HepG2 (cell line): ENCODE data around the gene CYBC1. TPM values are rescaled to one million over a fixed set of nuclear protein-coding genes. Genes with fewer than 3 reads are reported as not detected.

ENCODE experiments used
- BRD4 ChIP-seq: sonication (generic); formaldehyde crosslinking; IDR thresholded peaks from 2 replicates; pipeline ENCODE4 v1.4.0; 2020; ENCODE audit warnings: missing genetic modification reagents
- CCDC6 ChIP-seq: sonication (generic); formaldehyde crosslinking; IDR thresholded peaks from 2 replicates; pipeline ENCODE4 v1.8.1; 2022; ENCODE audit warnings: mild to moderate bottlenecking, missing genetic modification reagents, moderate library complexity
- FOXO4 ChIP-seq: sonication (generic); formaldehyde crosslinking; conservative IDR thresholded peaks from 2 replicates; pipeline ENCODE4 v1.8.1; 2023; ENCODE audit warnings: missing genetic modification reagents
- FUBP1 ChIP-seq: sonication (generic); formaldehyde crosslinking; IDR thresholded peaks from 2 replicates; pipeline ENCODE4 v1.5.1; 2020; ENCODE audit warnings: missing genetic modification reagents, mild to moderate bottlenecking, borderline replicate concordance
- HNRNPL ChIP-seq: fragments of 200-400 bp; formaldehyde crosslinking; IDR thresholded peaks from 2 replicates; pipeline ENCODE4 v1.6.1; 2017; ENCODE audit warnings: mild to moderate bottlenecking, low read depth, low read length
- ISL2 ChIP-seq: sonication (generic); formaldehyde crosslinking; IDR thresholded peaks from 2 replicates; pipeline ENCODE4 v1.5.0; 2020; ENCODE audit warnings: missing genetic modification reagents
- POGZ ChIP-seq: sonication (generic); formaldehyde crosslinking; IDR thresholded peaks from 2 replicates; pipeline ENCODE4 v1.4.0; 2020; ENCODE audit warnings: mild to moderate bottlenecking, missing genetic modification reagents
- POLR2G ChIP-seq: fragments of 200-400 bp; formaldehyde crosslinking; IDR thresholded peaks from 2 replicates; pipeline ENCODE4 v1.6.1; 2018; ENCODE audit warnings: mild to moderate bottlenecking, low read depth, low read length, moderate library complexity
- RBM39 ChIP-seq: fragments of 200-400 bp; formaldehyde crosslinking; IDR thresholded peaks from one replicate; pipeline ENCODE4 v1.6.1; 2018; ENCODE audit warnings: antibody characterized with exemption, mild to moderate bottlenecking, low read depth, low read length; ENCODE audit not compliant: poor library complexity, severe bottlenecking
- TFAP4 ChIP-seq: sonication (generic); IDR thresholded peaks from 2 replicates; pipeline ENCODE4 v1.6.1; 2016; ENCODE audit warnings: low read depth, borderline replicate concordance
- TIGD3 ChIP-seq: sonication (generic); formaldehyde crosslinking; IDR thresholded peaks from 2 replicates; pipeline ENCODE4 v1.5.1; 2020; ENCODE audit warnings: mild to moderate bottlenecking, missing genetic modification reagents, borderline replicate concordance
- ZBTB33 ChIP-seq: sonication (generic); formaldehyde crosslinking; IDR thresholded peaks from 2 replicates; pipeline ENCODE4 v1.4.0; 2020; ENCODE audit warnings: missing genetic modification reagents
- ZBTB7B ChIP-seq: sonication (generic); formaldehyde crosslinking; IDR thresholded peaks from 2 replicates; pipeline ENCODE4 v1.4.0; 2020; ENCODE audit warnings: missing genetic modification reagents
- ZFP90 ChIP-seq: sonication (generic); formaldehyde crosslinking; IDR thresholded peaks from 2 replicates; pipeline ENCODE4 v1.8.0; 2022; ENCODE audit warnings: missing genetic modification reagents, mild to moderate bottlenecking, inconsistent platforms, borderline replicate concordance
- ZNF260 ChIP-seq: sonication (generic); formaldehyde crosslinking; IDR thresholded peaks from 2 replicates; pipeline ENCODE4 v1.4.0; 2020; ENCODE audit warnings: missing genetic modification reagents, low read depth, mild to moderate bottlenecking, borderline replicate concordance
- ZNF3 ChIP-seq: IDR thresholded peaks from 2 replicates; pipeline ENCODE4 v1.7.0; 2017; ENCODE audit warnings: inconsistent platforms
- ZNF337 ChIP-seq: sonication (generic); formaldehyde crosslinking; IDR thresholded peaks from 2 replicates; pipeline ENCODE4 v1.5.1; 2020; ENCODE audit warnings: missing genetic modification reagents, low read depth, mild to moderate bottlenecking, borderline replicate concordance
- ZNF552 ChIP-seq: sonication (generic); formaldehyde crosslinking; IDR thresholded peaks from 2 replicates; pipeline ENCODE4 v1.9.0; 2022; ENCODE audit warnings: missing genetic modification reagents, mild to moderate bottlenecking, borderline replicate concordance
- ZNF589 ChIP-seq: sonication (generic); formaldehyde crosslinking; conservative IDR thresholded peaks from 2 replicates; pipeline ENCODE4 v1.8.0; 2022; ENCODE audit warnings: mild to moderate bottlenecking, moderate library complexity, missing genetic modification reagents
- ZNF605 ChIP-seq: sonication (generic); formaldehyde crosslinking; IDR thresholded peaks from 2 replicates; pipeline ENCODE4 v1.8.0; 2022; ENCODE audit warnings: mild to moderate bottlenecking, missing genetic modification reagents
- ZNF841 ChIP-seq: sonication (generic); formaldehyde crosslinking; IDR thresholded peaks from 2 replicates; pipeline ENCODE4 v1.8.1; 2023; ENCODE audit warnings: missing genetic modification reagents, borderline replicate concordance
- polyA plus RNA-seq, 8 experiments: library from polyadenylated mRNA; depleted of rRNA in 3 of 8; stranded (reverse) in 7 of 8; unstranded in 1 of 8; fragments of >200 nt; fragmentation: Illumina TruSeq in 4 of 8; extraction: Trizol in 4 of 8; gene quantifications; 2 replicates each; pipeline versions ENCODE4 v1.2.1 to v1.2.3, GENCODE V29; 2011 to 2016; ENCODE audit warnings: low read depth in 4 of 8, missing spikeins in 1 of 8, mixed read lengths in 1 of 8; ENCODE audit not compliant: insufficient read depth in 1 of 8
- total RNA-seq, 5 experiments: library from RNA; depleted of rRNA; stranded (reverse); fragments of >200 nt; fragmentation: Illumina TruSeq; extraction: Trizol; gene quantifications; 2 replicates each; pipeline ENCODE4 v1.2.3, GENCODE V29; 2016; ENCODE audit warnings: low read depth in 1 of 5

The CYBC1 gene
- total and polyA plus RNA-seq, 2 of the 13 experiments (the other 11 are each of a cell fraction or from before 2014, with no cell fraction given), result 43.4 to 44.1 TPM

GRCh38 chr17:82458179-82458884 is 7.8 kb upstream of the CYBC1 start, which contains the start of gene NARF (continued):
- TF ChIP-seq TIGD3 (CRISPR knock-in tag) (no peak), ZNF260 (0 out of 2 replicates have a peak, but pooled peaks have one; percentile 80), POLR2G (peak; percentile 99), ZBTB7B (peak; percentile 79), ZBTB33 (CRISPR knock-in tag) (0 out of 2 replicates have a peak, but pooled peaks have one; percentile 3), CCDC6 (CRISPR knock-in tag) (0 out of 2 replicates have a peak, but pooled peaks have one; percentile 68), ZNF3 (CRISPR knock-in tag) (no peak), ZNF841 (CRISPR knock-in tag) (no peak; the same call in none of the 2 replicates), ZFP90 (CRISPR knock-in tag) (no peak; the same call in 1 of the 2 replicates), TFAP4 (no peak), RBM39 (peak; percentile 99), ZNF605 (peak; percentile 99), ZNF589 (peak; percentile 83; the same call in 1 of the 2 replicates), FUBP1 (CRISPR knock-in tag) (no peak), ZNF337 (CRISPR knock-in tag) (no peak; the same call in 1 of the 2 replicates), BRD4 (CRISPR knock-in tag) (peak; percentile 91), ISL2 (CRISPR knock-in tag) (peak; percentile 86), ZNF552 (CRISPR knock-in tag) (peak; percentile 65; the same call in 1 of the 2 replicates), HNRNPL (peak; percentile 73; the same call in 1 of the 2 replicates), POGZ (CRISPR knock-in tag) (peak; percentile 75), FOXO4 (CRISPR knock-in tag) (0 out of 2 replicates have a peak, but pooled peaks have one; percentile 28)
